ENCODE data around the gene ASPSCR1. TPM values are rescaled to one million over a fixed set of nuclear protein-coding genes. Genes with fewer than 3 reads are reported as not detected.

Gene ASPSCR1
- total and polyA plus RNA-seq, 2 of the 13 experiments (the other 11 are each of a cell fraction or from before 2014, with no cell fraction given), result 274 to 314 TPM

DNA sequence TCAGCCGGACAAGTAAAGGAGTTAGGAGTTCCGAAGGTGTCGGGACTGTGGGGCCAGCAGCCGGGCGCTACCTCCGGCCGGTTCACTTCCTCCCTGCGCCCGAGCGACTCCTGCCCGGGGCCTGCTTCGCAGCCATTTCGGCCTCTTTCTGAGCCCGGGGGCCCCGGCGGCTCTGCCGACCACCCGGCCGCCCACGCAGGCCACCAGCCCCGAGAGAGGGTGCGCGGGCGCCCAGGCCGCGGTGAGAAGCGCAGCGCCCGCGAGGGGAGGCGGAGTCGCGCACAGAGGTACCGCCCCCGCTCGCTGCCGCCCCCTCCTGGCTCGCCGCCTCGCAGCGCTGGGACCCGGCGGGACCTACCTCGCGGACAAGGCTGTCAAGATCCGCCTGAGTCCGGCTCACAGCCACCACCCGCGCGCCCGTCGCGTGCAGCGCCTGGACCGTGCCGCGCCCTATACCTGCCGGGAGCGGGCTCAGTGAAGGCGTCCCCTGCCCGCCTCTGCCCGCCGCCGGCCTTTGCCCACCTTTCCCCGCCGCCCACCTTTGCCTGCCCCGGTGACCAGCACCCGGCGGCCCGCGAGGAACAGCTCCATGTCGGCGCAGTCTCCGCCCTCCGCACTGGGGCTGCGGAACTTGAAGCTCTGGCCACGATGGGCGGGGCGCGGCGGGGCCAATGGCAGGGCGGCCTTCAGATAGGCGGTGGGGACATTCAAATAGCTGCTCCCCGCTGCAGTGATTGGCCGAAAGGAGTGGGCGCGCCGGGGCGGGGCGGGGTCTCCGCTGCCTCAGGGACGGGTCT is 59.9 kb downstream of the ASPSCR1 start, which contains the start of gene DCXR (continued):
- TF ChIP-seq BORCS8-MEF2B (CRISPR knock-in tag; IDR thresholded peaks at IDR 0.05) (peak; percentile 75; the same call in 1 of the 2 replicates), ZSCAN12 (CRISPR knock-in tag; IDR thresholded peaks at IDR 0.05) (no peak), RBAK (CRISPR knock-in tag; IDR thresholded peaks at IDR 0.05) (no peak), ZFAT (CRISPR knock-in tag; conservative IDR thresholded peaks at IDR 0.05) (no peak), SRY (CRISPR knock-in tag; IDR thresholded peaks at IDR 0.05) (no peak; the same call in none of the 2 replicates), ZFP37 (CRISPR knock-in tag; IDR thresholded peaks at IDR 0.05; ENCODE audit: borderline replicate concordance) (no peak), HNRNPUL1 (IDR thresholded peaks at IDR 0.05; ENCODE audit: low read depth, low read length) (no peak; the same call in 1 of the 2 replicates), ZIK1 (CRISPR knock-in tag; IDR thresholded peaks at IDR 0.05; ENCODE audit: borderline replicate concordance, low read depth) (peak; percentile 93), ASH2L (IDR thresholded peaks at IDR 0.05; ENCODE audit: insufficient read length, low read depth, low read length) (peak; percentile 89), ZNF383 (CRISPR knock-in tag; IDR thresholded peaks at IDR 0.05; ENCODE audit: borderline replicate concordance) (0 out of 2 replicates have a peak, but pooled peaks have one; percentile 84), ZNF724P (CRISPR knock-in tag; IDR thresholded peaks at IDR 0.05; ENCODE audit: borderline replicate concordance) (peak; percentile 90; the same call in 1 of the 2 replicates), NPAS2 (CRISPR knock-in tag; IDR thresholded peaks at IDR 0.05; ENCODE audit: borderline replicate concordance) (no peak), SRF (IDR thresholded peaks at IDR 0.05; ENCODE audit: low read depth, low read length) (peak; percentile 15; the same call in 1 of the 2 replicates), DR1 (CRISPR knock-in tag; IDR thresholded peaks at IDR 0.05) (peak; percentile 100), ZNF24 (IDR thresholded peaks at IDR 0.05) (no peak; the same call in 1 of the 2 replicates), SIN3B (IDR thresholded peaks at IDR 0.05; ENCODE audit: low read length) (peak; percentile 38; the same call in 1 of the 2 replicates), MYC (CRISPR knock-in tag; IDR thresholded peaks at IDR 0.05; ENCODE audit: borderline replicate concordance) (peak; percentile 92), ZNF543 (CRISPR knock-in tag; IDR thresholded peaks at IDR 0.05) (peak; percentile 73), NFRKB (IDR thresholded peaks at IDR 0.05) (no peak), GLI4 (CRISPR knock-in tag; IDR thresholded peaks at IDR 0.05; ENCODE audit: borderline replicate concordance) (no peak)
- TF ChIP-seq, protein P1, sequence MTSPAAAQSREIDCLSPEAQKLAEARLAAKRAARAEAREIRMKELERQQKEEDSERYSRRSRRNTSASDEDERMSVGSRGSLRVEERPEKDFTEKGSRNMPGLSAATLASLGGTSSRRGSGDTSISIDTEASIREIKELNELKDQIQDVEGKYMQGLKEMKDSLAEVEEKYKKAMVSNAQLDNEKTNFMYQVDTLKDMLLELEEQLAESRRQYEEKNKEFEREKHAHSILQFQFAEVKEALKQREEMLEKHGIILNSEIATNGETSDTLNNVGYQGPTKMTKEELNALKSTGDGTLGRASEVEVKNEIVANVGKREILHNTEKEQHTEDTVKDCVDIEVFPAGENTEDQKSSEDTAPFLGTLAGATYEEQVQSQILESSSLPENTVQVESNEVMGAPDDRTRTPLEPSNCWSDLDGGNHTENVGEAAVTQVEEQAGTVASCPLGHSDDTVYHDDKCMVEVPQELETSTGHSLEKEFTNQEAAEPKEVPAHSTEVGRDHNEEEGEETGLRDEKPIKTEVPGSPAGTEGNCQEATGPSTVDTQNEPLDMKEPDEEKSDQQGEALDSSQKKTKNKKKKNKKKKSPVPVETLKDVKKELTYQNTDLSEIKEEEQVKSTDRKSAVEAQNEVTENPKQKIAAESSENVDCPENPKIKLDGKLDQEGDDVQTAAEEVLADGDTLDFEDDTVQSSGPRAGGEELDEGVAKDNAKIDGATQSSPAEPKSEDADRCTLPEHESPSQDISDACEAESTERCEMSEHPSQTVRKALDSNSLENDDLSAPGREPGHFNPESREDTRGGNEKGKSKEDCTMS (CRISPR knock-in tag; conservative IDR thresholded peaks at IDR 0.05), result no peak
- TF ChIP-seq, protein P2, sequence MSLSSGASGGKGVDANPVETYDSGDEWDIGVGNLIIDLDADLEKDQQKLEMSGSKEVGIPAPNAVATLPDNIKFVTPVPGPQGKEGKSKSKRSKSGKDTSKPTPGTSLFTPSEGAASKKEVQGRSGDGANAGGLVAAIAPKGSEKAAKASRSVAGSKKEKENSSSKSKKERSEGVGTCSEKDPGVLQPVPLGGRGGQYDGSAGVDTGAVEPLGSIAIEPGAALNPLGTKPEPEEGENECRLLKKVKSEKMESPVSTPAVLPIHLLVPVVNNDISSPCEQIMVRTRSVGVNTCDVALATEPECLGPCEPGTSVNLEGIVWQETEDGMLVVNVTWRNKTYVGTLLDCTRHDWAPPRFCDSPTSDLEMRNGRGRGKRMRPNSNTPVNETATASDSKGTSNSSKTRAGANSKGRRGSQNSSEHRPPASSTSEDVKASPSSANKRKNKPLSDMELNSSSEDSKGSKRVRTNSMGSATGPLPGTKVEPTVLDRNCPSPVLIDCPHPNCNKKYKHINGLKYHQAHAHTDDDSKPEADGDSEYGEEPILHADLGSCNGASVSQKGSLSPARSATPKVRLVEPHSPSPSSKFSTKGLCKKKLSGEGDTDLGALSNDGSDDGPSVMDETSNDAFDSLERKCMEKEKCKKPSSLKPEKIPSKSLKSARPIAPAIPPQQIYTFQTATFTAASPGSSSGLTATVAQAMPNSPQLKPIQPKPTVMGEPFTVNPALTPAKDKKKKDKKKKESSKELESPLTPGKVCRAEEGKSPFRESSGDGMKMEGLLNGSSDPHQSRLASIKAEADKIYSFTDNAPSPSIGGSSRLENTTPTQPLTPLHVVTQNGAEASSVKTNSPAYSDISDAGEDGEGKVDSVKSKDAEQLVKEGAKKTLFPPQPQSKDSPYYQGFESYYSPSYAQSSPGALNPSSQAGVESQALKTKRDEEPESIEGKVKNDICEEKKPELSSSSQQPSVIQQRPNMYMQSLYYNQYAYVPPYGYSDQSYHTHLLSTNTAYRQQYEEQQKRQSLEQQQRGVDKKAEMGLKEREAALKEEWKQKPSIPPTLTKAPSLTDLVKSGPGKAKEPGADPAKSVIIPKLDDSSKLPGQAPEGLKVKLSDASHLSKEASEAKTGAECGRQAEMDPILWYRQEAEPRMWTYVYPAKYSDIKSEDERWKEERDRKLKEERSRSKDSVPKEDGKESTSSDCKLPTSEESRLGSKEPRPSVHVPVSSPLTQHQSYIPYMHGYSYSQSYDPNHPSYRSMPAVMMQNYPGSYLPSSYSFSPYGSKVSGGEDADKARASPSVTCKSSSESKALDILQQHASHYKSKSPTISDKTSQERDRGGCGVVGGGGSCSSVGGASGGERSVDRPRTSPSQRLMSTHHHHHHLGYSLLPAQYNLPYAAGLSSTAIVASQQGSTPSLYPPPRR (CRISPR knock-in tag; IDR thresholded peaks at IDR 0.05; ENCODE audit: borderline replicate concordance), result peak; percentile 64
